GM12865 (cell line): ENCODE results near the gene HOXC6.

Source experiments
- DNase-seq: peaks from one replicate; pipeline ENCODE4 v3.0.0; 2010; ENCODE audit warnings: low read depth
- H3K4me3 ChIP-seq: 2 replicates; pipeline ENCODE4 v1.5.1; 2011; ENCODE audit warnings: mild to moderate bottlenecking, low read depth, low read length, control low read depth
- CTCF ChIP-seq: IDR thresholded peaks from 2 replicates; pipeline ENCODE4 v1.5.1; 2011; ENCODE audit warnings: low read length, control low read depth, low read depth, inconsistent platforms; ENCODE audit not compliant: insufficient read depth; ENCODE audit errors: missing control alignments

HOXC6 gene

GRCh38 chr12:54017878-54018467 is 10.3 kb upstream of the HOXC6 start:
- DNase-seq, result peak; percentile 95

GRCh38 chr12:54018468-54018984 is 9.7 kb upstream of the HOXC6 start:
- no peak for DNase-seq
- TF ChIP-seq CTCF, result no peak
- peak overlapping the region; percentile 63 for H3K4me3 ChIP-seq

More at GRCh38 chr12:54017878-54018467, 10.3 kb upstream of the HOXC6 start:
- H3K4me3 ChIP-seq, result peak overlapping the region; percentile 63
- no peak for TF ChIP-seq CTCF

DNA sequence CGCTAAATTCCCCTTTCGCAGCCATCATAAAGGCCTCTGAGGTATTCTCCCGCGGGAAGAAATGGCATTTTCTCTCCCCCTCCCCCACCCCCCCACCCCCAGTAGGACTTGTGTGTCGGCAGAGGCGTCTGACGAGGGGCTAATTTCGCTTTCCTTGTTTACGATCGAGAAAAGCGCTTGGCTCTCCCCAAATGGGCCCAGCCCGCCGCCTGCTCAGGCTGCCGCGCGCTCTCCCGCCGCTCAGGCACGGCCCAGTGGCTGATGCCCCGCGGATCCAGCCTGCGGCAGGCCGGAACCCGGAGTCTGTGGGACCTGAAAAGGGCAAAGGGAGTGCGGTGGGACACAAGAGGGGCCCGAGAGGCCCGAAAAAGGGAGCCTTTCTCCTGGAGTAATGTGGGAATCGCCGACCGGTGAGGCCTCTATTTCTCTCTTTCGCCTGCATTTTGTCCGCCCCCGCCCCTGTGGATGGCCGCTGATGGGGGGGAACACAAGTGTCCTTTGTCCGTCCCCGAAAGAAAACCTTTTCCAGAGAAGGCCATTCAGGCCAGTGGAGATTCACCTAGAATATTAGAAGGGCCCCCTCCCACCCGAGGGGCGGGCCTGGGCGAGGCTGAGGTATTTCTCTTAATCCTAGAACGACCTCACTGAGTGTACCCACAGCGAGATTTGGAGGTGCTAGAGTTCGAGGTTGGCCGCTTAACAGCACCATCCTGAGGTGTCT is 9.0 kb upstream of the HOXC6 start:
- TF ChIP-seq CTCF, result no peak
- no peak overlapping the region for H3K4me3 ChIP-seq
- no peak for DNase-seq

GRCh38 chr12:54019924-54020590 is 8.2 kb upstream of the HOXC6 start:
- H3K4me3 ChIP-seq, result no peak overlapping the region
- DNase-seq, result no peak
- no peak for TF ChIP-seq CTCF

- TF ChIP-seq CTCF, result no peak
- H3K4me3 ChIP-seq, result no peak overlapping the region
- no peak for DNase-seq
Measured at GRCh38 chr12:54020591-54021405, 7.4 kb upstream of the HOXC6 start.

DNA sequence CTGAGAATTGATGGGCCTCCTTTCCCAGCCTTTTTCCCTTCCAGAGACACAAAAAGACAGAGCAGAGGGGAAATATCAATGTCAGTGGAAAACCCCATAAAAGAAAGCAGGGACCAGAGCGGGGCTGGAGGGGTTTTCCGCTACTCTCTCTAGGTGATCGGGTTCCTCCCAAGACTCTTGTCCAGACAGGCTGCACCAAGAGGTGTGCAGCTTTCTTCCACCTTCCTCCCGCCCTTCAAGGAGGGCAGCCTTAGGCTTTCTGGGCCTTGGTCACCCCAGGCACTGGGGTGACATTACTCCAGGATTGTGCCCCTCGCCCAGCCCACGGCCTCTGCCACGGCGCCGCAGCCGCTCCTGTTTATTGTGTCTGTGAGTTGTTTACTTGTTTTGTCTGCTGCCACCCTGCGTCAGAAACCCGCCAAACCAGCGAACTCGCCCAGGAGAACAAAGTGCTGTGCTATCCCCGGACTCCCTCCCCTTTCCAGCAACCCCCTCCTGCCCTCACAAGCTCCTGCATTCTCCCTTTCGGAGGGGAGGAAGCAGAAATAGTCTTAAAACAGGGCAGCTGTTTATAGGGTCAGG is 6.7 kb upstream of the HOXC6 start:
- peak; percentile 23 for TF ChIP-seq CTCF
- peak overlapping the region; percentile 4 for H3K4me3 ChIP-seq
- peak; percentile 38 for DNase-seq
